HG02970 (cell line): ENCODE results near the gene CYGB.

ENCODE experiments used
- ATAC-seq: cut with Tn5 transposase; IDR thresholded peaks from one replicate; pipeline ENCODE4 v1.9.1; 2021; ENCODE audit warnings: mild to moderate bottlenecking, moderate library complexity, moderate number of reproducible peaks; ENCODE audit not compliant: unreplicated experiment, low FRiP score

CYGB gene

GRCh38 chr17:76551685-76552084 lies 14.2 kb upstream of the CYGB start:
- no peak for ATAC-seq

- no peak for ATAC-seq
Measured at GRCh38 chr17:76550712-76551615, 13.5 kb upstream of the CYGB start.

GRCh38 chr17:76549539-76549938 lies 12.0 kb upstream of the CYGB start:
- no peak for ATAC-seq

- no peak for ATAC-seq
Measured at GRCh38 chr17:76549215-76549518, 11.7 kb upstream of the CYGB start.

- ATAC-seq, result no peak
Measured at GRCh38 chr17:76548378-76549214, 11.1 kb upstream of the CYGB start.

GRCh38 chr17:76547642-76548202 lies 10.2 kb upstream of the CYGB start:
- no peak for ATAC-seq

GRCh38 chr17:76547183-76547641 lies 9.7 kb upstream of the CYGB start:
- no peak for ATAC-seq

GRCh38 chr17:76546556-76547182 lies 9.2 kb upstream of the CYGB start:
- no peak for ATAC-seq

GRCh38 chr17:76545918-76546555 lies 8.5 kb upstream of the CYGB start:
- ATAC-seq, result no peak

- ATAC-seq, result no peak
Measured at GRCh38 chr17:76544546-76545365, 7.2 kb upstream of the CYGB start.

- ATAC-seq, result no peak
Measured at GRCh38 chr17:76543826-76544545, 6.5 kb upstream of the CYGB start.

- no peak for ATAC-seq
Measured at GRCh38 chr17:76543482-76543825, 5.9 kb upstream of the CYGB start.

GRCh38 chr17:76542984-76543383 lies 5.5 kb upstream of the CYGB start:
- no peak for ATAC-seq

- no peak for ATAC-seq
Measured at GRCh38 chr17:76542566-76542971, 5.1 kb upstream of the CYGB start.

GRCh38 chr17:76541739-76542454 lies 4.4 kb upstream of the CYGB start:
- no peak for ATAC-seq

- ATAC-seq, result no peak
Measured at GRCh38 chr17:76540381-76541300, 3.1 kb upstream of the CYGB start.

GRCh38 chr17:76539631-76540271 lies 2.2 kb upstream of the CYGB start, which contains the start of gene PRCD:
Gene PRCD (plus strand): TSS chr17:76540044. CDS start chr17:76540142, 98 bp downstream.
- no peak for ATAC-seq
